HG03064 (cell line): ENCODE data around the gene RPL37A.
"Not testable (repeated sequence)": the region's sequence is repeated elsewhere in the genome, so short reads cannot be mapped to it uniquely, and the experiment has no call there.

Experiments
- ATAC-seq: cut with Tn5 transposase; IDR thresholded peaks from one replicate; pipeline ENCODE4 v1.9.1; 2021; ENCODE audit warnings: low read depth; ENCODE audit not compliant: unreplicated experiment

Gene RPL37A

DNA sequence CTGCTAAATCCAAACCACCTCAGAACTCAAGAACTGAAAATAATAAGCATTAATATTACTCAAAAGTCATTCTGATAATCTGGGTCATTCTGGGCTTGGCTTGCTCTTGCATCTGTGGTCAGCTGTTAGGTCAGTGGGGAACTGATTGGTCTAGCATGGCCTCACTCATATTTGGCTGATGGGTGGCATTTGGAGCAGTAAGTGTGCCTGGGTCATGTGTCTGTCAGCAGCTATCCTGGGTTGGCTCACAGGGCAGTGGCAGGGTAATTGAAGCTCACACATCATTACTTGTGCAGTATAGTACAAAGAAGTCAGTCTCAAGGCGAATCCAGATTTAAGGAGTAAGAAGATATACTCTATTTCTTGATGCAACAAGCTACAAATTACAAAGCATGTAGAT is 9.6 kb downstream of the RPL37A start:
- ATAC-seq: no peak

DNA sequence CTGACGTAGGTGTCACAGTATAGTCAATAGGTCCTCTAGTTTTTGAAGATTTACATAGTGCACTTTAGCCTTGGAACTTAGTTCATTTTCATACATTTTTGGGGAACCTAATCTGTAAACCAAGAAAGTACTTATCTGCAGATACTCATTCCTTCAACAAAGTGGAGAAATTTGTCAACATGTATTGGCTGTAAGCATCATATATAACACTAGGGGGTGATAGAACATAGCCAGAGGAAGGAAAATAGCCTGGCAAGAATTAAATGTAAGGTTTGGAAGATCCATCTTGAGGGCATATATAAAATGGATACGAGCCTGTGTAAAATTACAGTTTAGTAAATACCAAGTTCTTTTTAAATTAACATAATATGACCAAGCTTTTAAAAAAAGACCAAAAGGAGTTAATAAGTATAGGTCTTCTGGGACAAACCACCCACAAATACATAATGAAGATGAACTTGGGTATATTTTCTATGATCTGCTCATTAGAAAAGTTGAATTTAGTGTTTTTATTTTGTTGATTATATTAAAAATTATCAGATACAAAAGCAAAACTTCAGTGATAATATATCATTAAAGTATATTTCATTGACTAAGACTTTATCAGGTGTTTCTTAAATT is 18.2 kb downstream of the RPL37A start:
- ATAC-seq: no peak

DNA sequence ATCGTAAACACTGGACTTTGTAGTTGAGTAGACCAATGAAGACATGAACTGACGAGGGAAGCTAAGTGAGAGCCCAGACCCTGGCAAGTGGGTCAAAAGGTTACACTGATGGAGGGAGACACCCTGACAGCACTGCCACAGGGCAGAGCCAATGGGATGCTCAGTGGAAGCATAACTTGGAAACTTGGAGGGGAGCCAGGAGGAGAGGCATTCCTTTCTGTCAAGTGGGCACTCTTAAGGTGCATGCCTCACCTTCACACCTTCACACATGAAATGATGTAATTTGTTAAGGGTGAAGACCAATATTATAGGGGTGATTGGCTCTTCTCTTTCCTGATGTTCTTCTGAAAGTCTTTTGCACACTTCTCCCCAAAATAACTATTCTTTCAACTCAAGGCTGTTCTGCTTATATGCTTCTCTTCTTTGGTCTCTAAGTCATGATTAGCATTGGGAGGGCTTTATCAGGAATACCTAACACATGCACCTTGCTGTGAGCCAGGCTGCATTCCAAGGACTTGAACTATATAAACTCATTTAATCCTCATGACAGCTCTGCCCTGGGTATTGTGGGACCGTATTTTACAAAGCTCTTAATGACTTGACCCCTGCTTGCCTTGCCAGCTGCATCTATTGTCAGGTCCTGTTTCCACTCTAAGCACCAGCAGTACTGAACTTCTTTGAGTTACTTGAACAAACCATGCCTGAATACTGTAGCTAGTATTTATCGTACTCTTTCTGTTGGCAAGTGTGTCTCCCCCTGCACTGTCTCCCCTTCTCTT is 19.0 kb downstream of the RPL37A start:
- ATAC-seq: no peak

DNA sequence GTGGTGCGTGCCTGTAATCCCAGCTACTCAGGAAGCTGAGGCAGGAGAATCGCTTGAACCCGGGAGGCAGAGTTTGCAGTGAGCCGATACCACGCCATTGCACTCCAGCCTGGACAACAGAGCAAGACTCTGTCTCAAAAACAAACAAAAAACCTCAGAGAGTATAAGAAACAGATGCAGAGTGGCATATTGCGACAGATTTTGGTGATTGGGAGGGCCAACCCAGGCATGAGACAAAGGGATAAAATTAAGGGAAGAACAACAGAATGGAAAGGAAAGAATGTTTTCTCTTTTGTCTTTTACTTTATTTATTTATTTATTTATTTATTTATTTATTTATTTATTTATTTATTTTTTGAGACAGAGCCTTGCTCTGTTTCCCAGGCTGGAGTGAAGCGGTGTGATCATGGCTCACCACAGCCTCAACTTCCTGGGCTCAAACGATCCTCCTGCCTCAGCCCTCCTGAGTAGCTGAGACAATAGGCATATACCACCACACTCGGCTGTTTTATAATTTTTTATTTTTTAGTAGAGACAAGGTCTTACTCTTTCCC is 20.0 kb downstream of the RPL37A start:
- not testable (repeated sequence) for ATAC-seq

DNA sequence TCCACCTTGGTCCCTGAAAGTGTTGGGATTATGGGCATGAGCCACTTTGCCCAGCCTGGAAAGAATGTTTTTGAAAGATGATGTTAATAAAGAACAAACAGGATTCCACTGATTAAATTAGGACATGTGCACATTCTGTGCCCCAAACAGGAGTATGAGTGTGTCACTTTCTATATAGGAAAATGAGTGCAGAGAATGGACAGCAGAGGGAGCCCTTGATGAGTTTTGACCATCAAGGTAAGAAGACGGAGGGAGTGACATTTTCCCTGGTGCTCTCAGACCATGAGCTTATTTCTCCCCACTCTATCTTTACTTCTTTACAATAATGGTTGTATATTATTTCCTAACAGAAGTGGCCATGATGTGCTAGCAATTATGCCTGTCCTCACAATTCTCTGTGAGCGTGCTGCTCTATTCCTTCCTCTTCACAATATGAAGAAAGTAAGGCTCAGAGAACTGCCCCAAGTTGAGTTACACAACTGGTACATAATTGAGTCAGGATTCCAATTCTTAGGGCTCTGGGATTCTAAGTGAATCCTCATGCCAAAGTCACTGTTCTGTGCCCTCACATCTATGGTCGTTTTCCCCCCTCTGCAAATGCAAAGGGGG is 20.6 kb downstream of the RPL37A start:
- ATAC-seq: no peak

DNA sequence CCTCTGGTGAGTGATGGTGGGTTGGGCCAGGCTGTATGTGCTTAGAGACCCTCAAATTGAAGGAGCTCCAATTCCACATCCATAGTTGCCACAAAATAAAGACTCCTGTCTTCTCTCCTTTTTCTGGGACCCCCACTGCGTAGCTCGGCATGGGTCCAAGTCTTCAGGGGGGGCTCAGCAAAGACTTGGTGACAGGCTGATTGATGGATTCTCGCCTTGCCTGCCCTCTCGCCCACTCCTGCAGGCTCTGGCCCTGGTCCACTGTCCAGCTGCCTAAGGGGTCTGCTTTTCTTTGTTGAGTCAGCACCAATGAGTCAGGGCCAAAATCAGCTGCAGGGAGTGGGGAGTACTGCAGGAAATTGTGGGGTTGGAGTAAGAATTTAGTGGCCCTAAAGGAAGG is 21.5 kb downstream of the RPL37A start:
- no peak for ATAC-seq

DNA sequence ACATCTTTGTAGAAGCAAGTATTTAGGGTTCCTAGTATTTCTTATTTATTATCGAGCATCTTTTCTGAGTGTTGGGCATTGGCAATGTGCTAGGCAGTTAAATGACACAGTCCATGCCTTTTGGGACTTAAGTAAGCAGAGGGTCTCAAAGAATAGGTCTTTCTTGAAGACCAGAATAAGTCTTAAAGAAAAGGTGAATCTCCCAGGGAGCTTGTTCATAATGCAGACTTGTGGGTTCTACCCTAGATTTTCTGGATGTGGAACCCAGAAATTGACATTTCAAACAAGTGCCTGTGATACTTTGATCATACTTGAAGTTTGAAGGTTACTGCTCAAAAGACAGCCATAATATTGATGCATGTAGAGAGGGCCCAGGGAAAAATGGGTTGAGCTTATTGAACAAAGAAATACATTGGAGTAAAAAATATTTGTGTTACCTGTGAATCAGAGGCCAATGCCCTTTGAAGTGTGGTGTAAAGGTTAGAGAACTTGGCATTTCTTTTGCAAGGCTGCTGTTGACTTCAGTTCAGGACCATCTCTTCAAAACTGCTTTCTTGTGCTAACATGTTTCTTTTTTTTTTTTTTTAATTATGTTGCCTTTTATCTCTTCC is 24.4 kb downstream of the RPL37A start:
- no peak for ATAC-seq

DNA sequence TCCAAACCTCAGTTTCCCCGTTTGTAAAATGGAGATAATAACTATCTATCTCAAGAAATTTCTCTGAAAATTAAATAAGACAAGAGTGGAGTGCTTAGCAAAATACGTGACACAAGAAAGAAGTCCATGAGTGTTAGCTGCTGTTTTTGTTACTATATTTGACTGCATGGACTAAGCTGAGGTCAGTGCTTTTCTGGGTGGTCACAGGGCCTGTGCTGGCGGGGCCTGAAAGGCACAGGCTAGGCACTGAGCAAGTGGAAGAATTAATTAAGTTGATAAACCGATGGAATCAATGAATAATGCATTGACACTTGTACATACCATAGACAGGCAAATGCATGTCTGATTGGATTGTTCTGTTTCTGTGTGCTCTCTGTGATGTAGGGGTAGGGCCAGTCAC is 27.3 kb downstream of the RPL37A start:
- ATAC-seq: no peak

DNA sequence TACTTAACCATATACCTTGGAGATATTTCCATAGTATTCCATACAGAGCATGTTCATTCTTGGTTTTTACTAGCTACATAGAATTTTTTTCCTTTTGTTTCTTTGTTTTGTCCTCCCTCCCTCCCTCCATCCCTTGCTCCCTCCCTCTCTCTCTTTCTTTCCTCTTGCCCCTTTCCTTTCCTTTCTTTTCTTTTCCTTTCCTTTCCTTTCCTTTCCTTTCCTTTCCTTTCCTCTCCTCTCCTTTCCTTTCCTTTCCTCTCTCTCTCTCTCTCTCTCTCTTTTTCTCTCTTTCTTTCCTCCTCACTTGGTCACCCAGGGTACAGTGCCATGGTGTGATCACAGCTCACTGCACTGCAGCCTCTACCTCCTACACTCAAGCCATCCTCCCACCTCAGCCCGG is 28.3 kb downstream of the RPL37A start:
- ATAC-seq: no peak

DNA sequence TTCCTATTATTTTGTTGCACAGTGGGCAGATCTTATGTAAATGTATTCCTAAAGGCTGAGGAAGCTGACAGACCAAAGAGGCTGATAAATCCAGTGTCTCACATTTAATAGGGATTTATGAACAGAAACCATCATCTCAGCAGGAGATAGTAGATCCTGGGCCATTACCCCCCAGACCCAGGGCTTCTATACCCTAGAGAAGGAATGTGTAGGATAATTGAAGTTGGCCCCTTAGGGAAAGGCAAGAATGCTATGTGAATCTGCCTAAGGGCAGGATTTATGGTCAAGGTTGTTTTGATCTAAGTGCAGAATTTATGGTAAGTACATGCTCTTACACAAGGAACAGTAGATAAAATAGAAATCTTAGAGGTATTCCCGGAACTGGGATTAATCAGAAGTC is 29.0 kb downstream of the RPL37A start:
- no peak for ATAC-seq

DNA sequence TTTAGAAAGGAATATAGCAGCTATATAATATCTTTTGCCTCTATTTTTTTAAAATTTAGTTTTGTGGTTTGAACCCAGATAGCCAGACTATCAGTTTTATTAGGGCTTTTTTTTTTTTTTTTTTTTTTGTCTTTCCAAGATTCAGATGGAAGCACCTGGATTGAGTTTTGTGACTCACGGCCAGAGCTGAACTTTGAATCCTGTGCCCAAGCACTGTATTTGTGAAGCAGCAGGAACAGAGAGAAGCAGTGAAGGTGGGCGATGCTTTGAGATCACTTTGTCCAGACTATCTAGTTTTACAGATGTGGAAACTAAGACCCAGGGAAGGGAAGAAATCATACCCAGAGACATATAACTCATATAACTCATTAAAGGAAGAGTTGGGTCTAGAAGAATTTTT is 33.9 kb downstream of the RPL37A start:
- ATAC-seq: no peak

DNA sequence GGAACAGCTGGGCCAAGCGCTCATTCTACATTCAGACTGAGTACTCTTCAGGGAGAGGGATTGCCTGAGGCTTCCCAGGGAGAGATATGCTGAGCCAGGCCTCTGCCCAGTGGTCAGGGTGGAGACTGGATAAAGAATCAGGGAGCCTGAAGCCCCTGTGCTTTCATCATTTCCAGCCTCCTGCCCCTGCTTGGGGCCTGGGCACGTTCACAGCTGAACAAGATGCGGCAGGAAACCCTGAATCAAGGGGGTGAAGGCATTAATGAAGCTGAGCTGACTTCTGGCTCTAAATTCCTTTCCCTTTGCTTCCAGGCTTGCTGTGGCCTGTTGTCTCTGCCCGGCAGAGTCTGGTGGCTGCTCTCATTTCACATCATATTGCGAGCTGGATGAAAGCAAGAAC is 35.0 kb downstream of the RPL37A start:
- ATAC-seq: no peak

DNA sequence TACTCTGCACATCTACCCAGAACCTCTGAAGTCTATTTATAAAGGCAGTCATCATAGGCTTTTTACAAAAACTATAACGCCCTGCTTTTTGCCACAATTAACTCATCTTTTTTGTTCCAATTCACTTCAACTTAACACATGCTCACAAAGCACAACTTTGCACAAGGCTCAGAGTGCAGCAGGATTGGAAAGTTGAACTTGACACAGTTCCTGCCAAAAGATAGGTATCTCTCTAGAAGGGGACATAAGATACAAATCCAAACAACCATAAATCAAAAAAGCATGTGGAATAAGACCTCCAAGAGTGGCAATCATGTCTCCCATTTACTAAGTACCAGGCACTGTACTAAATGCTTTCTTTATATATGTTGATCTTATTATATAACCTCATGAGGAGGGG is 36.2 kb downstream of the RPL37A start:
- no peak for ATAC-seq

DNA sequence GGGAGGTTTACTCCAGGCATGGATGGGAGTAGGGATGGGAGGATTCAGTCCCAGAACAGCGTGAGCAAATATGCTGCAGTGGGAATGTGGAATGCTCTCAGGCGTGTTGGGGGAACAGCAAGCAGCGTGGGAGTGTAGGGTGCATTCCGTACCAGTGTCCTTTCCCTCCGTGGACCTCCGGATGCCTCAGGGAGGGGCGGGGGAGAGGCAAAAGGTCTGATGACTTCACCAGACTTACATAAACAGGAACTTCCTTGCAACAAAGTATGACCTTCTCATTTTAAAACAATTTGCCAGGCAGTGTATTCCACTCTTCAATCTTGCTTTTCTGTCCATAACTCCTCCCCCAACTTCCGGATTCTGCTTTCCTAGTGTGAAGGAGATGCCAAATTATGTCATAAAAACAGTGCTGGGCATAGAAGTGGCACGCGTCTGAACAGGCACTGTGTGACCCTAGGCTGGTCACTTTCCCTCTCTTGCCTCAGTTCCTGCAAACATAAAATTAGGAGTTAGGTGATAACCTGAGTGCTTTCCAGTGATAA is 36.9 kb downstream of the RPL37A start:
- no peak for ATAC-seq

DNA sequence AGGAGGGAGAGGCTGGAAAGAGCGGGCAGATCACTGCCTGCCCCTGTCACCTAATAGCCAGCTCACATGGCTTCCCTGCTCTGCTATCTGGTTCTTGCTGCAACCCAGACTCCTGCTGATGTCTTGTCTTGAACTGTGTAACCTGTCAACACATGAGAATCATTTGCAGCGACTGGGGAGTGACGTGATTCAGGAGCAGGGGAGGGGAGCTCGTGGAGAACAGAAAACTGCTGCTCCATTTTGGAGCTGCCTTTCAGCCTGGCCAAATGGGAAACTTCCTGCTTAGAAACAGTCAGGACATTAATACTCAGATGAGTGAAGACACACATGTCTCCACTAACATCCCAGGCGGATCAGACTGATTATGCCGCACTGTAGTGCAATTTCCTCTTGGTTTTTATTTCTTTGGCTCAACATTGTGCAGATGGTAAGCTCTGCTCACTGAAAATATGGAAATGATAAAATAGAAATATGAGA is 38.1 kb downstream of the RPL37A start:
- ATAC-seq: no peak

DNA sequence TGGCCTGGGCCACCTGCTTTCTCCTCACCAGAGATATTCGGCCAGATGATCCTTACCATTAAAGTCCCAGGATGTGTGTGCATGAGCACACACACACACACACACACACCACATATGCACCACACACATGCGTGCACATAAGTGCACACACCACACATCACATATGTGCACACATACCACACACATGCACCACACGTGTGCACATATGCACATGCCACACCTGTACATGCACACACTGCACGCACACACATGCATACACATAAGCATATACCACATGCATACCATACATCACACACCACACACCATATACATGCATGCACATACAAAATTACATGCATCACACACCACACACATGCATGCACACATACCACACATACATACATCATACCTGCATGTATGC is 38.7 kb downstream of the RPL37A start:
- no peak for ATAC-seq

DNA sequence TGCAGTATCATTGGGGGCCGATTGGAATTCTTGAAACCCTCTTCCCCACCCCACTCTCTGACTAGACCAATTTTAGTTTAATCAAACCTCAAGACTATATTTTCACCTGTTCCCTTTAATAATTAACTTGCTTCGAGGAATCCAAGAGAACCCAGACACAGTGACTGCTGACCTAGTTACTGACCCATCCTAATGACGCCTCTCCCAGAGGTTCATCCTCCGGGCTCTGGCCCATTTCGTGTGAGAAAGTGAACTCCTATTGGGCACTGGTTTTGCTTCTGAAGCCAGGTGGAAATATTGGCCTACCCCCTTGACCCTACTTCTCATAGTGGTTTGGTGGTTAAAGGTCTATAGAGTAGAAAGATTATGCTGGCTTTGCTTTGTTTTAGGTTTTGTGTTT is 39.9 kb downstream of the RPL37A start:
- no peak for ATAC-seq

DNA sequence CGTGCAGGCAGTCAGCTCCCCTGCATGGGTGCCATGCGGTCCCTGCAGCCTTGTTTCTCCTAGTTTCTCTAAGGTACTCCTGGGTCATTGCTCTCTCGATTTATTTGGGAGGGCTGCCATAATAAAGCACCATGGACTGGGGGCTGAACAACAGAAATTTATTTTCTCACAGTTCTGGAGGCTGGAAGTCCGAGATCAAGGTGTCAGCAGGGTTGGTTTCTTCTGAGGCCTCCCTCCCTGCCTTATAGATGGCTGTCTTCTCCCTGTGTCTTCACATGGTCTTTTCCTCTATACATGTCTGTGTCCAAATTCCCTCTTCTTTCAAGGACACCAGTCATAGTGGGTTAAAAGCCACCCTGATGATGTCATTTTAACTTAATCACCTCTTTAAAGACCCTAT is 40.5 kb downstream of the RPL37A start:
- ATAC-seq: no peak

DNA sequence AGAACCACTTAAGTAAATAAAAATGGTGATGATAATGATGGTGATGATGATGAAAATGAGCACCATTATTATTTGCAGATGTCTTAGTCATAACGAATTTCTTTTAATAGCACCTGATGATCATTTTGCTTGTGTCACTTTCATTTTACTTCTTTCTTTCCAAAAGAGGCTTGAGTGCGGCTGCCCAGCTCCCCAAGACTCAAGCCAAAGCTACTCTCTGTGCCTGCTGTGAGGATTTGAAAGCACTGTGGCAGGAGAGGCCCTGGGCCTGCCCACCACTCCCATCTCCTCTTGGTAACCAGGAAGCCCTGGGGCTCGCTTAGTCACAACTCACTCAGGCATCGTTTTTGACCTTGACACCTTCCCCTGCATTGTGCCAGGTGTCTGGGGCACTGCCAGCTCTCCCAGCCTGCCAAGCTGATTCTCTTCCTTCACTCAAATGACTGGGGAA is 41.2 kb downstream of the RPL37A start:
- no peak for ATAC-seq

DNA sequence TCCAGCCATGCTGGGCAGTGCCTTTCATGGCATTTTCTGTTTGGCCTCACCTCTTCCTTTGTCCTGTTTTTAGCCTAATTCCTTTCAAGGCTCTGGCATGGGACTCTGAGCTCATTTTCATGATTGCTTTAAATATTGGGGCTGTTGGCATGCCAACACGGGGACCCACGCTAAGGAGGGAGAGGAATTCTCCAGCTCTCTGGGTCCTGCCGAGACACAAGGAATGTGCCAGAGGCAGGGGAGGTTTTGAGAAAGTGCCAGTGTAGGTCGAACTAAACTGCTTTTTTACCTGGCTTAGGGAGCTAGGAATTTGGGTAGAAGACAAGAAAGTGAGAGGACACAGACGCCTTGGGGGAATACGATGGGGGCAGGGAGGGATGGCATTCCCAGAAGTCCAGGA is 42.3 kb downstream of the RPL37A start:
- no peak for ATAC-seq

DNA sequence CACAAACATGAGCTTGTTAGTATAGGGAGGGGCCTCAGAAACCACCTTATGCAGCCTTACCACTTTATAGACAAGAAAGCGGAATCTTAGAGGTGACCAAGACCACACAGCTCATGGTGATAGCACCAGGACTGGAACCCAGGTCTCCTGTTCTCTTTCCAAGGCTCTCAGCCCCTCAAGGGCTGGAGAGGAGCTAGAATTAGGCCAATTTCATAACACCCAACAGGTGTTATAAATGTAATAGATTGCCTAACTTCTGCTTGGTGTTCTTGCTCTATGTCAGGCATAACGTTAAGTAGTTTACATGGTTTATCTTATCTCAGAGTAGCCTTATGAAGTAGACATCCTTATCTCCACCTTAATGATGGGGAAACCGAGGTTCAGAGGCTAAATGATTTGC is 42.9 kb downstream of the RPL37A start:
- ATAC-seq: no peak
